SK-N-SH (cell line): Measurements from ENCODE around the gene OLR1. TPM values are rescaled to one million over a fixed set of nuclear protein-coding genes. Genes with fewer than 3 reads are reported as not detected.

ENCODE experiments used
- CTCF ChIA-PET: fragments of 300-600, 350-600 bp; formaldehyde crosslinking; extraction: SDS; loops from one replicate; lab custom pipeline; 2021; lab: Yijun Ruan, JAX
- POLR2A ChIA-PET: fragments of 350-600 bp; sonication (Branson Sonifier 250); formaldehyde crosslinking; extraction: SDS; loops from one replicate; lab custom pipeline; 2020; ENCODE audit warnings: antibody characterized with exemption, inconsistent platforms; lab: Yijun Ruan, JAX
- DNase-seq: peaks from one replicate; pipeline ENCODE4 v3.0.0; 2012
- H2AFZ ChIP-seq: fragments of 200-600 bp; sonication (generic); 2 replicates; pipeline ENCODE4 v1.8.1; 2016; ENCODE audit warnings: antibody characterized with exemption, mild to moderate bottlenecking, low read depth
- H3F3A ChIP-seq: fragments of 200-600 bp; sonication (generic); replicated peaks from 2 replicates; pipeline ENCODE3; 2016; ENCODE audit warnings: antibody characterized with exemption, mild to moderate bottlenecking; ENCODE audit not compliant: insufficient read depth
- H3K27ac ChIP-seq, 2 experiments: fragments of 200-500 bp in 1 of 2; fragments of 200-600 bp in 1 of 2; sonication (Bioruptor generic) in 1 of 2; sonication (generic), shearing (Covaris generic) in 1 of 2; 2 replicates each; pipeline versions ENCODE4 v1.5.1 to v1.6.1; 2014 to 2016; ENCODE audit warnings: low read depth in 2 of 2, inconsistent platforms in 1 of 2, low read length in 1 of 2, mild to moderate bottlenecking in 1 of 2, mixed read lengths in 1 of 2
- H3K27me3 ChIP-seq: fragments of 200-600 bp; sonication (generic), shearing (Covaris generic); 2 replicates; pipeline ENCODE4 v1.6.1; 2016; ENCODE audit warnings: mixed run types; ENCODE audit not compliant: insufficient read depth
- H3K36me3 ChIP-seq, 2 experiments: fragments of 200-500 bp in 1 of 2; fragments of 200-600 bp in 1 of 2; sonication (Bioruptor generic) in 1 of 2; sonication (generic) in 1 of 2; replicated peaks in 1 of 2; 2 replicates each; pipeline versions ENCODE3 to v1.5.1; 2014 to 2016; ENCODE audit warnings: low read length in 1 of 2, mild to moderate bottlenecking in 1 of 2; ENCODE audit not compliant: insufficient read depth in 2 of 2, control insufficient read depth in 1 of 2
- H3K4me1 ChIP-seq, 2 experiments: fragments of 200-500 bp in 1 of 2; fragments of 200-600 bp in 1 of 2; sonication (Bioruptor generic) in 1 of 2; sonication (generic), shearing (Covaris generic) in 1 of 2; 2 replicates each; pipeline versions ENCODE4 v1.5.1 to v1.6.1; 2014 to 2016; ENCODE audit warnings: low read depth in 1 of 2, low read length in 1 of 2, mixed run types in 1 of 2; ENCODE audit not compliant: insufficient read depth in 2 of 2, control insufficient read depth in 1 of 2
- H3K4me2 ChIP-seq: fragments of 200-600 bp; sonication (generic), shearing (Covaris generic); 2 replicates; pipeline ENCODE4 v1.6.1; 2017; ENCODE audit warnings: mixed run types
- H3K4me3 ChIP-seq, 2 experiments: fragments of 200-500 bp in 1 of 2; fragments of 200-600 bp in 1 of 2; sonication (Bioruptor generic) in 1 of 2; sonication (generic), shearing (Covaris generic) in 1 of 2; 2 replicates each; pipeline versions ENCODE4 v1.5.1 to v1.8.1; 2014 to 2016; ENCODE audit warnings: low read depth in 2 of 2, inconsistent platforms in 1 of 2, low read length in 1 of 2, mild to moderate bottlenecking in 1 of 2, mixed read lengths in 1 of 2, moderate library complexity in 1 of 2
- H3K79me2 ChIP-seq: fragments of 200-600 bp; sonication (generic); 2 replicates; pipeline ENCODE4 v1.8.1; 2017; ENCODE audit warnings: mild to moderate bottlenecking; ENCODE audit not compliant: insufficient read depth
- H3K9ac ChIP-seq: fragments of 200-600 bp; sonication (generic); 2 replicates; pipeline ENCODE4 v1.6.1; 2017; ENCODE audit warnings: mixed run types
- H3K9me2 ChIP-seq: fragments of 200-600 bp; sonication (generic); 2 replicates; pipeline ENCODE4 v1.6.1; 2017; ENCODE audit warnings: mixed run types
- H3K9me3 ChIP-seq: fragments of 200-600 bp; sonication (generic); 2 replicates; pipeline ENCODE4 v1.6.1; 2017; ENCODE audit warnings: mixed run types, mild to moderate bottlenecking, moderate library complexity
- H4K20me1 ChIP-seq: fragments of 200-600 bp; sonication (generic); 2 replicates; pipeline ENCODE4 v1.6.1; 2017; ENCODE audit warnings: mild to moderate bottlenecking, mixed run types; ENCODE audit not compliant: insufficient read depth
- CHD2 ChIP-seq: fragments of 150-350 bp; IDR thresholded peaks from 2 replicates; pipeline ENCODE4 v1.6.1; 2018; ENCODE audit warnings: low read length; ENCODE audit not compliant: partially characterized antibody
- EZH2phosphoT487 ChIP-seq: fragments of 200-600 bp; sonication (generic); IDR thresholded peaks from 2 replicates; pipeline ENCODE4 v1.6.1; 2017; ENCODE audit warnings: low read depth, mixed run types, mild to moderate bottlenecking, antibody characterized with exemption, moderate library complexity, borderline replicate concordance
- FOSL2 ChIP-seq: IDR thresholded peaks from 2 replicates; pipeline ENCODE4 v1.4.0; 2012; ENCODE audit warnings: low read depth, mild to moderate bottlenecking, moderate library complexity, borderline replicate concordance
- GABPA ChIP-seq: IDR thresholded peaks from 2 replicates; pipeline ENCODE4 v1.4.0; 2012; ENCODE audit warnings: low read depth, mild to moderate bottlenecking
- JUND ChIP-seq: IDR thresholded peaks from 2 replicates; pipeline ENCODE4 v1.4.0; 2012
- MEF2A ChIP-seq: IDR thresholded peaks from 2 replicates; pipeline ENCODE4 v1.4.0; 2012; ENCODE audit warnings: low read depth, borderline replicate concordance
- MXI1 ChIP-seq: IDR thresholded peaks from 2 replicates; pipeline ENCODE4 v1.6.1; 2012; ENCODE audit warnings: mild to moderate bottlenecking, low read depth, low read length, improper control_type of control experiment
- NRF1 ChIP-seq: IDR thresholded peaks from 2 replicates; pipeline ENCODE4 v1.6.1; 2012; ENCODE audit warnings: low read depth, mild to moderate bottlenecking, low read length
- POLR2AphosphoS5 ChIP-seq: IDR thresholded peaks from 2 replicates; pipeline ENCODE4 v1.6.1; 2012; ENCODE audit warnings: low read depth, low read length
- RCOR1 ChIP-seq: fragments of 150-350 bp; IDR thresholded peaks from 2 replicates; pipeline ENCODE4 v1.6.1; 2017; ENCODE audit warnings: antibody characterized with exemption, low read length
- RFX5 ChIP-seq: IDR thresholded peaks from 2 replicates; pipeline ENCODE4 v1.6.1; 2012; ENCODE audit warnings: mild to moderate bottlenecking, improper control_type of control experiment, low read length
- RXRA ChIP-seq: IDR thresholded peaks from 2 replicates; pipeline ENCODE4 v1.4.0; 2012; ENCODE audit warnings: low read depth, mild to moderate bottlenecking, borderline replicate concordance
- SMC3 ChIP-seq: IDR thresholded peaks from 2 replicates; pipeline ENCODE4 v1.6.1; 2012; ENCODE audit warnings: low read depth, low read length, improper control_type of control experiment
- TCF12 ChIP-seq: IDR thresholded peaks from 2 replicates; pipeline ENCODE4 v1.4.0; 2012
- TEAD4 ChIP-seq: IDR thresholded peaks from 2 replicates; pipeline ENCODE4 v1.4.0; 2012; ENCODE audit warnings: mild to moderate bottlenecking, borderline replicate concordance; ENCODE audit not compliant: insufficient read depth
- WGBS: methylation state at CpG from one replicate; pipeline ENCODE4 v1.1.6; 2017; ENCODE audit warnings: low lambda C conversion rate; 5-methylcytosine and 5-hydroxymethylcytosine counted together
- polyA plus RNA-seq, 3 experiments: library from polyadenylated mRNA; depleted of rRNA; stranded (reverse); fragments of >200 nt; gene quantifications; 2 replicates each; pipeline ENCODE4 v1.2.3, GENCODE V29; 2012
- TF ChIP-seq, protein P1 (sequence below): IDR thresholded peaks from 2 replicates; pipeline ENCODE4 v1.4.0; 2012; ENCODE audit warnings: low read depth, borderline replicate concordance
- TF ChIP-seq, protein P2 (sequence below): IDR thresholded peaks from 2 replicates; pipeline ENCODE4 v1.4.0; 2012; ENCODE audit warnings: low read depth
- TF ChIP-seq, protein P3 (sequence below): IDR thresholded peaks from 2 replicates; pipeline ENCODE4 v1.6.1; 2012; ENCODE audit warnings: mild to moderate bottlenecking, low read depth, low read length, moderate library complexity
- TF ChIP-seq, protein P4 (sequence below): fragments of 150-350 bp; IDR thresholded peaks from 2 replicates; pipeline ENCODE4 v1.6.1; 2017; ENCODE audit warnings: antibody characterized with exemption, low read length, low read depth, borderline replicate concordance
- TF ChIP-seq, protein P5 (sequence below): fragments of 200-600 bp; sonication (generic); IDR thresholded peaks from 2 replicates; pipeline ENCODE4 v1.6.1; 2017; ENCODE audit warnings: antibody characterized with exemption, mild to moderate bottlenecking, moderate library complexity
- TF ChIP-seq, protein P6 (sequence below): IDR thresholded peaks from 2 replicates; pipeline ENCODE4; 2012

OLR1 gene
- polyA plus RNA-seq, 1 of the 3 experiments (the other 2 are of a cell fraction) = not detected

DNA sequence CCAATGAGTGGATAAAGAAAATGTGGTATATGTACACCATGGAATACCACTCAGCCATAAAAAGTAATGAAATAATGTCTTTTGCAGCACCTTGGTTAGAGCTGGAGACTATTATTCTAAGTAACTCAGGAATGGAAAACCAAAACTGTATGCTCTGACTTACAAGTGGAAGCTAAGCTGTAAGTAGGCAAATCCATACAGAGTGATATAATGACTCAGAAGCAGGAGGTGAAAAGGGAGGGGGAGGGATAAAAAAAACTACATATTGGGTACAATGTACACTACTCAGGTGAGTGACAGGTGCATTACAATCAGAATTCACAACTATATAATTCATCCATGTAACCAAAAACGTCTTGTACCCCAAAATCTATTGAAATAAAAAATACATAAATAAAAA is 58.0 kb downstream of the OLR1 start:
- Histone ChIP-seq H3K4me1 (no peaks in the 10 kb centered on the region), H3K4me2 (no peak overlapping the region), H3K4me3 (no peak overlapping the region), H3K27ac (no peak overlapping the region), H2AFZ (no peak overlapping the region), H3K9me2 (no peaks in the 10 kb centered on the region), H3K79me2 (no peaks in the 10 kb centered on the region), H3K36me3 (no peaks in the 10 kb centered on the region), H4K20me1 (no peaks in the 10 kb centered on the region), H3K27me3 (peaks cover 10% of the 10 kb centered on the region; the same call in 1 of the 2 replicates), H3K9me3 (no peaks in the 10 kb centered on the region), H3F3A (no peaks in the 10 kb centered on the region), H3K9ac (no peak overlapping the region)
- no peak for TF ChIP-seq NRF1
- no peak for TF ChIP-seq POLR2AphosphoS5
- TF ChIP-seq MEF2A = no peak
- no peak for TF ChIP-seq RXRA
- TF ChIP-seq SMC3 = no peak
- TF ChIP-seq, protein P1, sequence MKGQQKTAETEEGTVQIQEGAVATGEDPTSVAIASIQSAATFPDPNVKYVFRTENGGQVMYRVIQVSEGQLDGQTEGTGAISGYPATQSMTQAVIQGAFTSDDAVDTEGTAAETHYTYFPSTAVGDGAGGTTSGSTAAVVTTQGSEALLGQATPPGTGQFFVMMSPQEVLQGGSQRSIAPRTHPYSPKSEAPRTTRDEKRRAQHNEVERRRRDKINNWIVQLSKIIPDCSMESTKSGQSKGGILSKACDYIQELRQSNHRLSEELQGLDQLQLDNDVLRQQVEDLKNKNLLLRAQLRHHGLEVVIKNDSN = no peak
- TF ChIP-seq JUND = no peak
- TF ChIP-seq TCF12 = no peak
- TF ChIP-seq EZH2phosphoT487 = no peak
- TF ChIP-seq, protein P2, sequence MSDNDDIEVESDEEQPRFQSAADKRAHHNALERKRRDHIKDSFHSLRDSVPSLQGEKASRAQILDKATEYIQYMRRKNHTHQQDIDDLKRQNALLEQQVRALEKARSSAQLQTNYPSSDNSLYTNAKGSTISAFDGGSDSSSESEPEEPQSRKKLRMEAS = no peak
- no peak for TF ChIP-seq RFX5
- DNase-seq = no peak
- 0% methylated on average over 1 of the region's 1 CpG for WGBS
- ChIA-PET POLR2A (no interaction called here), CTCF (interaction anchor here (0.6 to 0.8 kb wide), 2 partner anchors 32 to 70 kb away, joined by 4 read pairs; no protein-coding TSS in a partner anchor)

DNA sequence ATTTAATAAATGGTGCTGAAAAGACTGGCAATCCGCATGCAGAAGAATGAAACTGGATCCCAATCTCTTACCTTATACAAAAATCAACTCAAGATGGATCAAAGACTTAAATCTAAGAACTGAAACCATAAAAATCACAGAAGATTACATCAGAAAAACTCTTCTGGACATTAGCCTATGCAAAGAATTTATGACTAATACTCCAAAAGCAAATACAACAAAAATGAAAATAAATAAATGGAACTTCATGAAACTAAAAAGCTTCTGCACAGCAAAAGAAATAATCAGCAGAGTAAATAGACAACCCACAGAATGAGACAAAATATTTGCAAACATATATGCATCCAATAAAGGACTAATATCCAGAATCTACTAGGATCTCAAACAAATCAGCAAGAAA is 58.9 kb downstream of the OLR1 start:
- no peaks in the 10 kb centered on the region for H3K79me2 ChIP-seq
- no peak overlapping the region for H2AFZ ChIP-seq
- H3F3A ChIP-seq = no peaks in the 10 kb centered on the region
- H4K20me1 ChIP-seq = no peaks in the 10 kb centered on the region
- DNase-seq = no peak
- 9% methylated on average over 1 of the region's 1 CpG for WGBS
- no peaks in the 10 kb centered on the region for H3K36me3 ChIP-seq
- H3K27me3 ChIP-seq = peaks cover 10% of the 10 kb centered on the region; the same call in 1 of the 2 replicates
- no peak overlapping the region for H3K4me3 ChIP-seq
- ChIA-PET POLR2A (no interaction called here), CTCF (no interaction called here)
- no peak overlapping the region for H3K9ac ChIP-seq
- no peaks in the 10 kb centered on the region for H3K4me1 ChIP-seq
- no peaks in the 10 kb centered on the region for H3K9me3 ChIP-seq
- no peak overlapping the region for H3K27ac ChIP-seq
- H3K9me2 ChIP-seq = no peaks in the 10 kb centered on the region
- H3K4me2 ChIP-seq = no peak overlapping the region
- TF ChIP-seq TCF12 (no peak), FOSL2 (no peak), TEAD4 (no peak), RCOR1 (no peak), MXI1 (no peak), SMC3 (no peak), MEF2A (no peak), RXRA (no peak), GABPA (no peak), CHD2 (no peak)
- TF ChIP-seq, protein P3, sequence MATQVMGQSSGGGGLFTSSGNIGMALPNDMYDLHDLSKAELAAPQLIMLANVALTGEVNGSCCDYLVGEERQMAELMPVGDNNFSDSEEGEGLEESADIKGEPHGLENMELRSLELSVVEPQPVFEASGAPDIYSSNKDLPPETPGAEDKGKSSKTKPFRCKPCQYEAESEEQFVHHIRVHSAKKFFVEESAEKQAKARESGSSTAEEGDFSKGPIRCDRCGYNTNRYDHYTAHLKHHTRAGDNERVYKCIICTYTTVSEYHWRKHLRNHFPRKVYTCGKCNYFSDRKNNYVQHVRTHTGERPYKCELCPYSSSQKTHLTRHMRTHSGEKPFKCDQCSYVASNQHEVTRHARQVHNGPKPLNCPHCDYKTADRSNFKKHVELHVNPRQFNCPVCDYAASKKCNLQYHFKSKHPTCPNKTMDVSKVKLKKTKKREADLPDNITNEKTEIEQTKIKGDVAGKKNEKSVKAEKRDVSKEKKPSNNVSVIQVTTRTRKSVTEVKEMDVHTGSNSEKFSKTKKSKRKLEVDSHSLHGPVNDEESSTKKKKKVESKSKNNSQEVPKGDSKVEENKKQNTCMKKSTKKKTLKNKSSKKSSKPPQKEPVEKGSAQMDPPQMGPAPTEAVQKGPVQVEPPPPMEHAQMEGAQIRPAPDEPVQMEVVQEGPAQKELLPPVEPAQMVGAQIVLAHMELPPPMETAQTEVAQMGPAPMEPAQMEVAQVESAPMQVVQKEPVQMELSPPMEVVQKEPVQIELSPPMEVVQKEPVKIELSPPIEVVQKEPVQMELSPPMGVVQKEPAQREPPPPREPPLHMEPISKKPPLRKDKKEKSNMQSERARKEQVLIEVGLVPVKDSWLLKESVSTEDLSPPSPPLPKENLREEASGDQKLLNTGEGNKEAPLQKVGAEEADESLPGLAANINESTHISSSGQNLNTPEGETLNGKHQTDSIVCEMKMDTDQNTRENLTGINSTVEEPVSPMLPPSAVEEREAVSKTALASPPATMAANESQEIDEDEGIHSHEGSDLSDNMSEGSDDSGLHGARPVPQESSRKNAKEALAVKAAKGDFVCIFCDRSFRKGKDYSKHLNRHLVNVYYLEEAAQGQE = no peak
- TF ChIP-seq, protein P4, sequence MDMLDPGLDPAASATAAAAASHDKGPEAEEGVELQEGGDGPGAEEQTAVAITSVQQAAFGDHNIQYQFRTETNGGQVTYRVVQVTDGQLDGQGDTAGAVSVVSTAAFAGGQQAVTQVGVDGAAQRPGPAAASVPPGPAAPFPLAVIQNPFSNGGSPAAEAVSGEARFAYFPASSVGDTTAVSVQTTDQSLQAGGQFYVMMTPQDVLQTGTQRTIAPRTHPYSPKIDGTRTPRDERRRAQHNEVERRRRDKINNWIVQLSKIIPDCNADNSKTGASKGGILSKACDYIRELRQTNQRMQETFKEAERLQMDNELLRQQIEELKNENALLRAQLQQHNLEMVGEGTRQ = no peak
- TF ChIP-seq, protein P5, sequence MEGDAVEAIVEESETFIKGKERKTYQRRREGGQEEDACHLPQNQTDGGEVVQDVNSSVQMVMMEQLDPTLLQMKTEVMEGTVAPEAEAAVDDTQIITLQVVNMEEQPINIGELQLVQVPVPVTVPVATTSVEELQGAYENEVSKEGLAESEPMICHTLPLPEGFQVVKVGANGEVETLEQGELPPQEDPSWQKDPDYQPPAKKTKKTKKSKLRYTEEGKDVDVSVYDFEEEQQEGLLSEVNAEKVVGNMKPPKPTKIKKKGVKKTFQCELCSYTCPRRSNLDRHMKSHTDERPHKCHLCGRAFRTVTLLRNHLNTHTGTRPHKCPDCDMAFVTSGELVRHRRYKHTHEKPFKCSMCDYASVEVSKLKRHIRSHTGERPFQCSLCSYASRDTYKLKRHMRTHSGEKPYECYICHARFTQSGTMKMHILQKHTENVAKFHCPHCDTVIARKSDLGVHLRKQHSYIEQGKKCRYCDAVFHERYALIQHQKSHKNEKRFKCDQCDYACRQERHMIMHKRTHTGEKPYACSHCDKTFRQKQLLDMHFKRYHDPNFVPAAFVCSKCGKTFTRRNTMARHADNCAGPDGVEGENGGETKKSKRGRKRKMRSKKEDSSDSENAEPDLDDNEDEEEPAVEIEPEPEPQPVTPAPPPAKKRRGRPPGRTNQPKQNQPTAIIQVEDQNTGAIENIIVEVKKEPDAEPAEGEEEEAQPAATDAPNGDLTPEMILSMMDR = no peak
- TF ChIP-seq, protein P6, sequence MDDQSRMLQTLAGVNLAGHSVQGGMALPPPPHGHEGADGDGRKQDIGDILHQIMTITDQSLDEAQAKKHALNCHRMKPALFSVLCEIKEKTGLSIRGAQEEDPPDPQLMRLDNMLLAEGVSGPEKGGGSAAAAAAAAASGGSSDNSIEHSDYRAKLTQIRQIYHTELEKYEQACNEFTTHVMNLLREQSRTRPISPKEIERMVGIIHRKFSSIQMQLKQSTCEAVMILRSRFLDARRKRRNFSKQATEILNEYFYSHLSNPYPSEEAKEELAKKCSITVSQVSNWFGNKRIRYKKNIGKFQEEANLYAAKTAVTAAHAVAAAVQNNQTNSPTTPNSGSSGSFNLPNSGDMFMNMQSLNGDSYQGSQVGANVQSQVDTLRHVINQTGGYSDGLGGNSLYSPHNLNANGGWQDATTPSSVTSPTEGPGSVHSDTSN = no peak
